Renal cortical epithelial cell (primary cell): ENCODE results near the gene H2BW2. TPM values are rescaled to one million over a fixed set of nuclear protein-coding genes. Genes with fewer than 3 reads are reported as not detected.

Experiments used
- total RNA-seq: library from RNA; depleted of rRNA; stranded (reverse); fragments of >200 nt; gene quantifications from 2 replicates; pipeline ENCODE4 v1.2.3, GENCODE V29; 2014

H2BW2 gene
- total RNA-seq, 1 donor from 2014 or later, result not detected

Other genes starting within 250 kb of the H2BW2 start
- 1.9 and 3.4 TPM in 2 replicates for gene RAB9B, start 207.7 kb upstream of the H2BW2 start, total RNA-seq
- gene TMSB15B, start 77.3 kb upstream of the H2BW2 start, total RNA-seq, result 4.9 and 8.9 TPM in 2 replicates
- not detected in 2 replicates for gene H2BW1, start 26.2 kb upstream of the H2BW2 start, total RNA-seq
- gene TMSB15C, start 36.3 kb downstream of the H2BW2 start, total RNA-seq, result 3.9 and 8.2 TPM in 2 replicates
- 2.9 and 13.9 TPM in 2 replicates for gene ZCCHC18, start 72.6 kb downstream of the H2BW2 start, total RNA-seq
- gene SLC25A53, start 117.1 kb downstream of the H2BW2 start, total RNA-seq, result 5.6 and 16.1 TPM in 2 replicates
- gene FAM199X, start 126.5 kb downstream of the H2BW2 start, total RNA-seq, result 59.9 and 77.5 TPM in 2 replicates
- gene ESX1, start 215.0 kb downstream of the H2BW2 start, total RNA-seq, result not detected in 2 replicates